ENCODE results near the gene IPO13. TPM values are rescaled to one million over a fixed set of nuclear protein-coding genes. Genes with fewer than 3 reads are reported as not detected.

IPO13 gene
- 10 to 100 TPM; 15.8 to 16.9 TPM for total RNA-seq

- H3K4me3 Mint-ChIP-seq = peak within 1 kb of the TSS; percentile 92
- H3K4me1 Mint-ChIP-seq = peaks cover 25% of the 10 kb centered on the region
- H3K36me3 Mint-ChIP-seq = peaks cover 5% of the 10 kb centered on the region
- no peaks in the 10 kb centered on the region for H3K9me3 Mint-ChIP-seq
- peak within 1 kb of the TSS; percentile 90 for H3K27ac Mint-ChIP-seq
- DNase-seq = peak; percentile 98
- H3K27me3 Mint-ChIP-seq = no peaks in the 10 kb centered on the region
Measured at GRCh38 chr1:43946236-43947060, at the start of gene IPO13. Gene IPO13 (plus strand): TSS chr1:43946950. CDS start chr1:43947601, 651 bp downstream.

GRCh38 chr1:43898981-43899380 lies 47.8 kb upstream of the IPO13 start:
- H3K27ac Mint-ChIP-seq = no peak overlapping the region
- no peak for DNase-seq
- H3K4me3 Mint-ChIP-seq = no peak overlapping the region
- H3K9me3 Mint-ChIP-seq = no peaks in the 10 kb centered on the region
- H3K4me1 Mint-ChIP-seq = no peaks in the 10 kb centered on the region
- no peaks in the 10 kb centered on the region for H3K27me3 Mint-ChIP-seq
- peaks cover 3% of the 10 kb centered on the region for H3K36me3 Mint-ChIP-seq

- H3K4me3 Mint-ChIP-seq = no peak overlapping the region
- no peak for DNase-seq
- H3K27me3 Mint-ChIP-seq = no peaks in the 10 kb centered on the region
- H3K4me1 Mint-ChIP-seq = no peaks in the 10 kb centered on the region
- no peaks in the 10 kb centered on the region for H3K9me3 Mint-ChIP-seq
- no peaks in the 10 kb centered on the region for H3K36me3 Mint-ChIP-seq
- no peak overlapping the region for H3K27ac Mint-ChIP-seq
Measured at GRCh38 chr1:43900386-43900785, 46.4 kb upstream of the IPO13 start.

- H3K27me3 Mint-ChIP-seq = no peaks in the 10 kb centered on the region
- H3K36me3 Mint-ChIP-seq = no peaks in the 10 kb centered on the region
- no peak for DNase-seq
- H3K4me3 Mint-ChIP-seq = no peak overlapping the region
- no peak overlapping the region for H3K27ac Mint-ChIP-seq
- H3K9me3 Mint-ChIP-seq = no peaks in the 10 kb centered on the region
- H3K4me1 Mint-ChIP-seq = no peaks in the 10 kb centered on the region
Measured at GRCh38 chr1:43901196-43901961, 45.4 kb upstream of the IPO13 start.

GRCh38 chr1:43902058-43902831 lies 44.5 kb upstream of the IPO13 start:
- Mint-ChIP-seq H3K4me3 (no peak overlapping the region), H3K9me3 (no peaks in the 10 kb centered on the region), H3K27ac (no peak overlapping the region), H3K27me3 (no peaks in the 10 kb centered on the region), H3K4me1 (no peaks in the 10 kb centered on the region), H3K36me3 (no peaks in the 10 kb centered on the region)
- DNase-seq = no peak

GRCh38 chr1:43904660-43905551 lies 41.8 kb upstream of the IPO13 start:
- H3K27ac Mint-ChIP-seq = no peak overlapping the region
- H3K36me3 Mint-ChIP-seq = no peaks in the 10 kb centered on the region
- H3K27me3 Mint-ChIP-seq = no peaks in the 10 kb centered on the region
- H3K4me1 Mint-ChIP-seq = no peaks in the 10 kb centered on the region
- no peak overlapping the region for H3K4me3 Mint-ChIP-seq
- H3K9me3 Mint-ChIP-seq = no peaks in the 10 kb centered on the region
- DNase-seq = no peak

GRCh38 chr1:43908226-43908625 lies 38.5 kb upstream of the IPO13 start:
- H3K9me3 Mint-ChIP-seq = no peaks in the 10 kb centered on the region
- no peak for DNase-seq
- no peak overlapping the region for H3K27ac Mint-ChIP-seq
- H3K4me1 Mint-ChIP-seq = no peaks in the 10 kb centered on the region
- no peak overlapping the region for H3K4me3 Mint-ChIP-seq
- H3K27me3 Mint-ChIP-seq = no peaks in the 10 kb centered on the region
- no peaks in the 10 kb centered on the region for H3K36me3 Mint-ChIP-seq

- DNase-seq = no peak
- Mint-ChIP-seq H3K27ac (no peak overlapping the region), H3K27me3 (no peaks in the 10 kb centered on the region), H3K4me3 (no peak overlapping the region), H3K4me1 (no peaks in the 10 kb centered on the region), H3K36me3 (no peaks in the 10 kb centered on the region), H3K9me3 (no peaks in the 10 kb centered on the region)
Measured at GRCh38 chr1:43908858-43909257, 37.9 kb upstream of the IPO13 start.

GRCh38 chr1:43910343-43910742 lies 36.4 kb upstream of the IPO13 start:
- H3K4me3 Mint-ChIP-seq = no peak overlapping the region
- no peaks in the 10 kb centered on the region for H3K4me1 Mint-ChIP-seq
- no peak for DNase-seq
- no peaks in the 10 kb centered on the region for H3K36me3 Mint-ChIP-seq
- H3K27ac Mint-ChIP-seq = no peak overlapping the region
- H3K27me3 Mint-ChIP-seq = no peaks in the 10 kb centered on the region
- H3K9me3 Mint-ChIP-seq = no peaks in the 10 kb centered on the region

GRCh38 chr1:43912607-43913006 lies 34.1 kb upstream of the IPO13 start:
- no peak for DNase-seq

GRCh38 chr1:43913051-43913501 lies 33.7 kb upstream of the IPO13 start:
- Mint-ChIP-seq H3K27ac (no peak overlapping the region), H3K4me1 (no peaks in the 10 kb centered on the region)

More at GRCh38 chr1:43912607-43913006, 34.1 kb upstream of the IPO13 start:
- Mint-ChIP-seq H3K27ac (no peak overlapping the region), H3K27me3 (no peaks in the 10 kb centered on the region), H3K9me3 (no peaks in the 10 kb centered on the region), H3K36me3 (no peaks in the 10 kb centered on the region), H3K4me1 (no peaks in the 10 kb centered on the region), H3K4me3 (no peak overlapping the region)

GRCh38 chr1:43913666-43914360 lies 32.9 kb upstream of the IPO13 start:
- Mint-ChIP-seq H3K9me3 (no peaks in the 10 kb centered on the region), H3K27me3 (no peaks in the 10 kb centered on the region), H3K27ac (no peak overlapping the region), H3K36me3 (no peaks in the 10 kb centered on the region), H3K4me1 (no peaks in the 10 kb centered on the region), H3K4me3 (no peak overlapping the region)
- DNase-seq = no peak

More at GRCh38 chr1:43913051-43913501, 33.7 kb upstream of the IPO13 start:
- Mint-ChIP-seq H3K36me3 (no peaks in the 10 kb centered on the region), H3K9me3 (no peaks in the 10 kb centered on the region), H3K27me3 (no peaks in the 10 kb centered on the region), H3K4me3 (no peak overlapping the region)
- DNase-seq = no peak

- Mint-ChIP-seq H3K27me3 (no peaks in the 10 kb centered on the region), H3K9me3 (no peaks in the 10 kb centered on the region), H3K36me3 (no peaks in the 10 kb centered on the region), H3K4me3 (no peak overlapping the region), H3K4me1 (no peaks in the 10 kb centered on the region), H3K27ac (no peak overlapping the region)
- no peak for DNase-seq
Measured at GRCh38 chr1:43914576-43915525, 31.9 kb upstream of the IPO13 start.
